Gastrocnemius medialis (tissue), 4 donors: ENCODE data around the gene IDUA. TPM values are rescaled to one million over a fixed set of nuclear protein-coding genes. Genes with fewer than 3 reads are reported as not detected.
"Not testable (repeated sequence)": the region's sequence is repeated elsewhere in the genome, so short reads cannot be mapped to it uniquely, and the experiment has no call there.

Source experiments
- ATAC-seq, 2 donors: fragments of 150-250 bp; one replicate each; pipeline ENCODE4 v1.9.1; 2016
- DNase-seq, 2 donors: peaks; one replicate each; pipeline ENCODE4 v3.0.0-alpha.2; 2019
- H3K27ac ChIP-seq, 4 donors: fragments of 200-600 bp; sonication (generic); 1 replicate in 1 of 4; 2 replicates in 3 of 4; pipeline ENCODE4 v1.5.1; 2016 to 2018; ENCODE audit warnings: mild to moderate bottlenecking in 2 of 4, moderate library complexity in 1 of 4
- H3K27me3 ChIP-seq, 3 donors: fragments of 200-600 bp; sonication (generic) in 2 of 3; 1 replicate in 1 of 3; 2 replicates in 2 of 3; pipeline versions ENCODE4 v1.5.1 to v1.6.0; 2016 to 2019; ENCODE audit warnings: mild to moderate bottlenecking in 1 of 3, moderate library complexity in 1 of 3
- H3K36me3 ChIP-seq, 2 donors: fragments of 200-600 bp; sonication (generic) in 1 of 2; one replicate each; pipeline ENCODE4 v1.5.1; 2017 to 2018
- H3K4me1 ChIP-seq, 2 donors: fragments of 200-600 bp; sonication (generic) in 1 of 2; one replicate each; pipeline ENCODE4 v1.5.1; 2016 to 2017; ENCODE audit warnings: mild to moderate bottlenecking in 2 of 2
- H3K4me3 ChIP-seq, 4 donors: fragments of 200-600 bp; sonication (generic) in 3 of 4; 1 replicate in 1 of 4; 2 replicates in 3 of 4; pipeline ENCODE4 v1.5.1; 2016 to 2019; ENCODE audit warnings: mild to moderate bottlenecking in 2 of 4
- H3K9me3 ChIP-seq, 3 donors: fragments of 200-600 bp; sonication (generic) in 2 of 3; 1 replicate in 1 of 3; 2 replicates in 2 of 3; pipeline ENCODE4 v1.5.1; 2016 to 2019
- POLR2A ChIP-seq, 2 donors: fragments of 450-650 bp; IDR thresholded peaks; one replicate each; pipeline ENCODE4 v1.6.1; 2017; ENCODE audit warnings: antibody characterized with exemption in 2 of 2, mild to moderate bottlenecking in 2 of 2, moderate library complexity in 2 of 2
- in situ Hi-C, 4 donors: fragments of 200-750 bp; cut with MboI; loops; one replicate each; pipeline versions ENCODE4 v1.15.0 to v1.8.0; 2017; ENCODE audit warnings: low sequenced_read_pairs in 4 of 4
- intact Hi-C: fragments of 100-400 bp; cut with DNase I; formaldehyde crosslinking; loops from one replicate; pipeline ENCODE4 v1.15.1; 2023; ENCODE audit warnings: low total_unique reads
- total RNA-seq, 4 donors: library from RNA; depleted of rRNA; stranded (reverse); fragments of >200 nt; gene quantifications; one replicate each; pipeline versions ENCODE4 v1.1.0 to v1.2.3, GENCODE V29; 2016
- TF ChIP-seq, protein P1 (sequence below), 5 experiments: fragments of 450-650 bp in 3 of 5; fragments of 200-600 bp in 2 of 5; sonication (generic) in 2 of 5; IDR thresholded peaks in 4 of 5; conservative IDR thresholded peaks in 1 of 5; 1 replicate in 4 of 5; 2 replicates in 1 of 5; pipeline ENCODE4 v1.5.1; 2016 to 2019; ENCODE audit warnings: antibody characterized with exemption in 5 of 5, mild to moderate bottlenecking in 3 of 5, moderate library complexity in 3 of 5

The IDUA gene
- total RNA-seq, 4 donors from 2014 or later: 0.12 to 10.8 (median 2.4) TPM

DNA sequence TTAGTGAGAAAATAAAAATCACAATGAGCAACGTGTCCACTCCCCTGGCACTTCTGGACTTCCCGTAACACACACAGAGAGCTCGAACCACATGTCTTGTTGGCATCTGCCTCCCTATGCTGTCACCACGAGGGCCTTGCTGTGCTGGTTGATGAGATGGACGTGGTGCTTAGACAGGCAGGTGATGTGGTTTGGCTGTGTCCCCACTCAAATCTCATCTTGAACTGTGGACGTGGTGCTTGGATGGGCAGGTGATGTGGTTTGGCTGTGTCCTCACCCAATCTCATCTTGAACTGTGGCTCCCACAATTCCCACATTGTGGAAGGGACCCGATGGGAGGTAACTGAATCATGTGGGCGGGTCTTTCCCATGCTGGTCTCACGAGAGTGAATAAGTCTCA is 64.6 kb downstream of the IDUA start:
- ATAC-seq: no peak
- intact Hi-C loops: no loop called here
- H3K27me3 ChIP-seq: peaks cover 54 to 82% (median 75%) of the 10 kb centered on the region in 3 donors

DNA sequence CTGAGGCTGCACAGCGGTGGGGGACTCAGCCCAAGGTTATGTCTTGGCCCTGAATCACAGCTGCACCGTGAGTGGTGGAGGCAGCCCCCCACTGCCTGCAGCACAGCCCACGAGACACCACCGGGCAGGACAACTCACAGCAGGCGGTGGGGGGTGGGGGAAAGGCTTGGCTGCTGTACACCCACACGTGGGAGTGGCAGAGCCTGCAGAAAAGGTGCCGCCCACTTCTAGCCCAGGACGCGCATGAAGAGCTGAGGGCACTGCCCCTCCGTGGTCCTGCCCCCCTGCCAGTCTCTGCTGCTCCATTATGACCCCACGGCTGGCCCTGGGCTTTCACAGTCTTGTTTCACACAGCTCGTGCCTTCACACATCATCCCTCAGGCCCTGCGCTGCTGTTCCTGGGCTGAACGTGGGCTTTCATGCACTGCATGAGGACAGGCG is 65.4 kb downstream of the IDUA start:
- no peaks in the 10 kb centered on the region for H3K9me3 ChIP-seq
- H3K4me1 ChIP-seq: peaks cover 9 to 11% of the 10 kb centered on the region in 2 donors
- no peak overlapping the region for H3K4me3 ChIP-seq
- H3K36me3 ChIP-seq: no peaks in the 10 kb centered on the region
- peaks cover 53 to 83% (median 76%) of the 10 kb centered on the region in 3 donors for H3K27me3 ChIP-seq
- in situ Hi-C loops (no loop called here), intact Hi-C loops (no loop called here)
- TF ChIP-seq, protein P1, sequence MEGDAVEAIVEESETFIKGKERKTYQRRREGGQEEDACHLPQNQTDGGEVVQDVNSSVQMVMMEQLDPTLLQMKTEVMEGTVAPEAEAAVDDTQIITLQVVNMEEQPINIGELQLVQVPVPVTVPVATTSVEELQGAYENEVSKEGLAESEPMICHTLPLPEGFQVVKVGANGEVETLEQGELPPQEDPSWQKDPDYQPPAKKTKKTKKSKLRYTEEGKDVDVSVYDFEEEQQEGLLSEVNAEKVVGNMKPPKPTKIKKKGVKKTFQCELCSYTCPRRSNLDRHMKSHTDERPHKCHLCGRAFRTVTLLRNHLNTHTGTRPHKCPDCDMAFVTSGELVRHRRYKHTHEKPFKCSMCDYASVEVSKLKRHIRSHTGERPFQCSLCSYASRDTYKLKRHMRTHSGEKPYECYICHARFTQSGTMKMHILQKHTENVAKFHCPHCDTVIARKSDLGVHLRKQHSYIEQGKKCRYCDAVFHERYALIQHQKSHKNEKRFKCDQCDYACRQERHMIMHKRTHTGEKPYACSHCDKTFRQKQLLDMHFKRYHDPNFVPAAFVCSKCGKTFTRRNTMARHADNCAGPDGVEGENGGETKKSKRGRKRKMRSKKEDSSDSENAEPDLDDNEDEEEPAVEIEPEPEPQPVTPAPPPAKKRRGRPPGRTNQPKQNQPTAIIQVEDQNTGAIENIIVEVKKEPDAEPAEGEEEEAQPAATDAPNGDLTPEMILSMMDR (IDR thresholded peaks at IDR 0.05 in 4 of 5, conservative IDR thresholded peaks at IDR 0.05 in 1 of 5): no peak
- no peak for TF ChIP-seq POLR2A (IDR thresholded peaks at IDR 0.05)
- ATAC-seq (no peak), DNase-seq (peak in 1 of 2 donors; percentile 6)
- no peak overlapping the region for H3K27ac ChIP-seq

More for the DNA sequence above, 64.6 kb downstream of the IDUA start:
- Histone ChIP-seq H3K4me1 (peaks cover 9 to 11% of the 10 kb centered on the region in 2 donors), H3K4me3 (no peak overlapping the region), H3K9me3 (no peaks in the 10 kb centered on the region), H3K36me3 (no peaks in the 10 kb centered on the region), H3K27ac (no peak overlapping the region)
- in situ Hi-C loops: no loop called here
- TF ChIP-seq, protein P1 (IDR thresholded peaks at IDR 0.05 in 4 of 5, conservative IDR thresholded peaks at IDR 0.05 in 1 of 5): no peak
- no peak for TF ChIP-seq POLR2A (IDR thresholded peaks at IDR 0.05)
- peak in 1 of 2 donors; percentile 6 for DNase-seq

DNA sequence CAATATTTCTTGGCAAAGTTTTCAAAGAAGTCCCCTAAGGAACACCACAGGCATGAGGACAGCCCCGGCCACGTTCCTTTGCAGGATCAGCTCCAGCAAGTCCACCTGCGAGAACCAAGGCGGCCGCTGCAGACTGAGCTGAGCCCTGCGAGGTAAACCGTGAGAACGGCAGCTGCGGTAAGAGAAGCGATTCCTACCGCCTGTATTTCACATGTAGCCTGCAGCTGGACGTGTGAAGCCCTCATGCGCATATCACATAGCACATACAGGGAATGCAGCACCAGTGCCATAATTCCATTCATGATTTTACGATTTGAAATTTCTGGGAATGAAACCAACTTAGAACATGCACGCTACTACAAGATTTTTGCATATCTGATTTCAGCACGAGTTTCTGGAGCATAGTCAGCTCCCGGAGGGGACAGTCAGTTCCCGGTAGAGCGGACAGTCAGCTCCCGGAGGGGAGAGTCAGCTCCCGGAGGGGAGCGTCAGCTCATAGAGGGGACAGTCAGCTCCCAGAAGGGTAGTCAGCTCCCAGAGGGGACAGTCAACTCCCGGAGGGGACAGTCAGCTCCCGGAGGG is 66.3 kb downstream of the IDUA start:
- intact Hi-C loops: no loop called here
- in situ Hi-C loops: no loop called here
- ATAC-seq: peak; percentile 68

GRCh38 chr4:1053891-1054290 is 67.0 kb downstream of the IDUA start:
- peak overlapping the region in 2 of 4 donors; percentile 41 to 42 for H3K4me3 ChIP-seq
- in situ Hi-C loops, intact Hi-C loops, H3K9me3 ChIP-seq, H3K27ac ChIP-seq, DNase-seq, ATAC-seq, H3K36me3 ChIP-seq: not testable (repeated sequence)
- H3K27me3 ChIP-seq: peaks cover 57 to 74% (median 70%) of the 10 kb centered on the region in 3 donors
- peaks cover 9 to 11% of the 10 kb centered on the region in 2 donors for H3K4me1 ChIP-seq

More for the DNA sequence above, 66.3 kb downstream of the IDUA start:
- Histone ChIP-seq H3K36me3 (no peaks in the 10 kb centered on the region), H3K4me1 (peaks cover 9 to 11% of the 10 kb centered on the region in 2 donors), H3K4me3 (peak overlapping the region in 2 of 4 donors; percentile 41 to 42), H3K9me3 (no peaks in the 10 kb centered on the region), H3K27me3 (peaks cover 58 to 75% (median 71%) of the 10 kb centered on the region in 3 donors), H3K27ac (no peak overlapping the region)
- peak in 1 of 2 donors; percentile 9 for DNase-seq
- TF ChIP-seq, protein P1 (IDR thresholded peaks at IDR 0.05 in 4 of 5, conservative IDR thresholded peaks at IDR 0.05 in 1 of 5): no peak
- TF ChIP-seq POLR2A (IDR thresholded peaks at IDR 0.05): no peak

Other genes starting within 250 kb of the IDUA start
- gene CPLX1, start 160.9 kb upstream of the IDUA start, total RNA-seq: 1 to 10 TPM in 1 of 4 donors, under 1 TPM in 1, not detected in 2; 0.91 to 1.0 TPM
- 10 to 100 TPM; 34.9 to 48.3 (median 44.5) TPM for gene GAK, start 54.7 kb upstream of the IDUA start, total RNA-seq
- 10 to 100 TPM; 15.3 to 29.6 (median 20.8) TPM for gene TMEM175, start 54.6 kb upstream of the IDUA start, total RNA-seq
- 1 to 10 TPM; 3.2 to 5.2 (median 4.5) TPM for gene DGKQ, start 13.5 kb upstream of the IDUA start, total RNA-seq
- under 1 TPM in 1 of 4 donors, not detected in 3; 0.16 TPM for gene SLC26A1, start 6.4 kb downstream of the IDUA start, total RNA-seq
- gene FGFRL1, start 24.6 kb downstream of the IDUA start, total RNA-seq: 10 to 100 TPM; 10.4 to 32.4 (median 15.2) TPM
- 1 to 10 TPM in 1 of 4 donors, not detected in 3; 1.3 TPM for gene RNF212, start 126.5 kb downstream of the IDUA start, total RNA-seq
- gene SPON2, start 185.5 kb downstream of the IDUA start, total RNA-seq: 1 to 10 TPM; 5.0 to 8.9 (median 5.2) TPM